A204.1 (cell line): ENCODE data around the gene GAGE12G.
"Not testable (repeated sequence)": the region's sequence is repeated elsewhere in the genome, so short reads cannot be mapped to it uniquely, and the experiment has no call there.

Source experiments
- FAIRE-seq: peaks from 2 replicates; lab custom pipeline; 2012; peaks lifted over from hg19 to GRCh38; lab: Jason Lieb, UNC

Gene GAGE12G

GRCh38 chrX:49570100-49570499 is at the start of gene GAGE12G:
GAGE12G (plus strand) TSS chrX:49570400; CDS start chrX:49571555, 1,155 bp downstream.
- FAIRE-seq = not testable (repeated sequence)

- FAIRE-seq = not testable (repeated sequence)
Observed at GRCh38 chrX:49531877-49532276, 38.3 kb upstream of the GAGE12G start, which contains the start of gene GAGE12C. GAGE12C (plus strand) TSS chrX:49532177; CDS start chrX:49533332, 1,155 bp downstream.

GRCh38 chrX:49541433-49541832 is 28.8 kb upstream of the GAGE12G start, which contains the start of gene GAGE12D:
GAGE12D (plus strand) TSS chrX:49541733; CDS start chrX:49542888, 1,155 bp downstream.
- FAIRE-seq = not testable (repeated sequence)

- FAIRE-seq = not testable (repeated sequence)
Observed at GRCh38 chrX:49550989-49551388, 19.2 kb upstream of the GAGE12G start, which contains the start of gene GAGE12E. GAGE12E (plus strand) TSS chrX:49551289; CDS start chrX:49552444, 1,155 bp downstream.

- not testable (repeated sequence) for FAIRE-seq
Observed at GRCh38 chrX:49560542-49560941, 9.7 kb upstream of the GAGE12G start, which contains the start of gene GAGE12F. GAGE12F (plus strand) TSS chrX:49560842; CDS start chrX:49561997, 1,155 bp downstream.

- FAIRE-seq = not testable (repeated sequence)
Observed at GRCh38 chrX:49568728-49569127, 1.5 kb upstream of the GAGE12G start.

- not testable (repeated sequence) for FAIRE-seq
Observed at GRCh38 chrX:49569152-49569551, 1.0 kb upstream of the GAGE12G start.

- FAIRE-seq = not testable (repeated sequence)
Observed at GRCh38 chrX:49579649-49580048, 9.4 kb downstream of the GAGE12G start, which contains the start of gene GAGE12H. GAGE12H (plus strand) TSS chrX:49579949; CDS start chrX:49581104, 1,155 bp downstream.

- FAIRE-seq = not testable (repeated sequence)
Observed at GRCh38 chrX:49589196-49589595, 19.0 kb downstream of the GAGE12G start, which contains the start of gene GAGE2A. GAGE2A (plus strand) TSS chrX:49589496; CDS start chrX:49590651, 1,155 bp downstream.

- FAIRE-seq = not testable (repeated sequence)
Observed at GRCh38 chrX:49589769-49590478, 19.7 kb downstream of the GAGE12G start.

- not testable (repeated sequence) for FAIRE-seq
Observed at GRCh38 chrX:49590488-49590887, 20.3 kb downstream of the GAGE12G start.

- not testable (repeated sequence) for FAIRE-seq
Observed at GRCh38 chrX:49598720-49599119, 28.5 kb downstream of the GAGE12G start, which contains the start of gene GAGE1. GAGE1 (plus strand) TSS chrX:49599020; CDS start chrX:49600175, 1,155 bp downstream.

- no peak for FAIRE-seq
Observed at GRCh38 chrX:49610718-49611310, 40.6 kb downstream of the GAGE12G start.

- no peak for FAIRE-seq
Observed at GRCh38 chrX:49618574-49618973, 48.4 kb downstream of the GAGE12G start.
